ACHN (cell line): ENCODE data around the gene MRPS6.

Experiments used
- DNase-seq: peaks from one replicate; pipeline ENCODE4 v3.0.0-alpha.2; 2015
- in situ Hi-C: cut with HindIII; loops from 2 replicates; pipeline ENCODE4 v1.10.0; 2017; ENCODE audit warnings: low sequenced_read_pairs, low pct_ligation_motif_present, low pct_unique_long_range_greater_than_20kb

The MRPS6 gene

GRCh38 chr21:34055615-34056014 lies 17.8 kb upstream of the MRPS6 start:
- DNase-seq: no peak
- in situ Hi-C loops: no loop called here

DNA sequence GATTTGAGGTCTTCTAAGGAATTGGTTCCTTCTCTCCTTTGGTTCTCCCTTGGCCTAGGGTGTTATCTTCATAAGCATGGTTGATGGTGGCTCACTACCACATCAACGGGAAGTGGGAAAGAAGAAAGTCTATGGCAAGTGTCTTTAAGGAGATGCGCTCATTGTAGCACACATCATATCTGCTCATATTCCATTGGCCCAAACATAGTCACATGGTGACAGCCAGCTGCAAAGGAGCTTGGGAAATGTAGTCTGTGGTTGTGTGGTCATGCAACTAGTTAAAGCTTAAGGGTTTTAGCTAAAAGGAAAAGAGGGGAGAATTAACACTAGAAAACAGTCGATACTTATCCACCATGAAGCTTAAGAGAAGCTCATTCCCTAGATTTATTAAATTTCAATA lies 11.4 kb upstream of the MRPS6 start:
- peak; percentile 4 for DNase-seq
- in situ Hi-C loops: no loop called here

DNA sequence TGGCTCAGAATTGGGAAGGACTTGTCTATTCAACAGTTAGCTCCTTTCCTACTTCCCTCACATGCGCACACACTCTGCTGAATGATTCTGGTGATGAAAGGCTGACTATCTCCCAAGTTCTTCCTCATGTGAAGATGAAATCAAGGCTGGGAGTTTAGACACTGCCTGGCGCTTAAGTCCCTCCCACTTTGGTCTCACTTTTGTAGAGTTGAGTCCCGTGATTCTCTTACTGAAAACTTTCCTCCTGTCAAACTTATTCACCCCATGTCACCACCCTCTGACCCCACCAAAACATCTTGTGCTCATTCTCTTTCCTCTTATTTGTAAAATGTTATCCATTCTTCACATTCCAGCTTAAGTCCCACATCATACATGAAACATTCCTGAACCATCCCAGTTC lies 8.4 kb upstream of the MRPS6 start:
- in situ Hi-C loops: no loop called here
- DNase-seq: no peak

- no peak for DNase-seq
- in situ Hi-C loops: no loop called here
Observed at GRCh38 chr21:34071683-34072082, 1.7 kb upstream of the MRPS6 start.

DNA sequence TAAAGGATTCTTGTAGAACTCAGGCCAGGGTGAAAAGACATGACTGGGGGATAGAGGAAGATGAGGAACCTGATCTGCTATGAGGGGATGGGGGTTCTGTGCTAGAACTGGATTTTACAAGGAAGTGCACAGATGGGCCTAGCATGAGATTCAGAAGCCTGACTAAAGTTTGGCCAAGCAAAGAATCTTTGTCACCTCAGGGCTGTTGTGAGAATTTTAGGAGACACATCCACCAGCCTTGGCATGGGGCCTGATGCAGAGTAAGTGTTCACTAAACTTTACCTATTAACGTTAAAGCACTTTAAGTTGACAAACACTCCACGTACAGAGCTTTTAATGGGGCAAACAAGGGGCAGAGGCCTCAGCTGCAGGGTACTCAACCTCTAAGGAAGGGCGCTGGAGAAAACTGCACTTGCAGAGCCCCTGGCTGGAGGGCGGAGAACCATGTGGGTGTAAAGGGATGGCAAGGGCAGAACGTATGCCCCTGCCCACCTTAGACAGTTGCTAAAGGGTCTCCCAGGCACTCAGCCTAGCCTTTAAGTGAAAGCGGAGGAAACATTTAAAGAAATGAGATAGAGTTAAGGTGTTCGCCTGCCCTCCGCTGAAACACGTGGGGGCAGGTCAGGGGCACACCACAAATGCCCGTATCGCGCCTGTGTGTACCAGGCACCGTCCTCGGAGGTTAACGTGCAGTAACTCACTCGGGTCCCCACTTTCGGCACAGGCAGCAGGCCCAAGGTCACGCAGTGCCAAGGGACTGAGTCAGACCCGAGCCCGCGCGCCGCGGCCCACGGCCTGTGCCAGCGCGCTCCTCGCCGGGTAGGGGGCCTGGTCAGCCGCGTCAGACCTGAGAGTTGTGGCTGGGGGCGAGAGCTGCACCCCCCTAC lies 990 bp upstream of the MRPS6 start:
- in situ Hi-C loops: no loop called here

GRCh38 chr21:34073749-34074282 lies 438 bp downstream of the MRPS6 start:
- peak; percentile 26 for DNase-seq
- in situ Hi-C loops: no loop called here

More for the DNA sequence above, 990 bp upstream of the MRPS6 start:
- DNase-seq: no peak

- DNase-seq: peak; percentile 5
- in situ Hi-C loops: no loop called here
Observed at GRCh38 chr21:34074283-34075090, 1.1 kb downstream of the MRPS6 start.

- in situ Hi-C loops: no loop called here
- DNase-seq: no peak
Observed at GRCh38 chr21:34075091-34075425, 1.7 kb downstream of the MRPS6 start.

GRCh38 chr21:34075760-34076660 lies 2.6 kb downstream of the MRPS6 start:
- no peak for DNase-seq
- in situ Hi-C loops: no loop called here

GRCh38 chr21:34076835-34077234 lies 3.5 kb downstream of the MRPS6 start:
- DNase-seq: no peak
- in situ Hi-C loops: no loop called here

- in situ Hi-C loops: no loop called here
- DNase-seq: no peak
Observed at GRCh38 chr21:34077888-34078287, 4.5 kb downstream of the MRPS6 start.

- in situ Hi-C loops: no loop called here
- no peak for DNase-seq
Observed at GRCh38 chr21:34078915-34079314, 5.5 kb downstream of the MRPS6 start.

DNA sequence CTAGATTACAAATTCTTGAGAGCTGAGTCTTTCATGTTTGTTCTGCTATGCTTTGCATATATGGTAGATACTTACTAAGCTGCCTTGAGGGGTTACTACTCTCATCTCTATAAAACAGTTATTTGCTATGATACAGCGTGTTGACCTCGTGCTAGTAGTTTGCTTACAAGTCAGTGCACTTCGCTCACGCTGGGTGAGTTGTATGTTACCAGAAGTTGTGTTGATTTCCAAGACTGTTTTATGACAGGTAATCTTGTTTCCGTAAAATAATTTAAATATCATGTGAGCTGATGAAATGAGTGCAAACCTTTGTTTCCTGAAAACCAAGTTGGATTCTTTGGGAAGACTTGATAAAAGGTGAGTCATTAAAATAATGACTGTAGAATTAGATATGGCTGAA lies 7.3 kb downstream of the MRPS6 start:
- in situ Hi-C loops: no loop called here
- no peak for DNase-seq

- in situ Hi-C loops: no loop called here
- DNase-seq: no peak
Observed at GRCh38 chr21:34082769-34083168, 9.4 kb downstream of the MRPS6 start.

DNA sequence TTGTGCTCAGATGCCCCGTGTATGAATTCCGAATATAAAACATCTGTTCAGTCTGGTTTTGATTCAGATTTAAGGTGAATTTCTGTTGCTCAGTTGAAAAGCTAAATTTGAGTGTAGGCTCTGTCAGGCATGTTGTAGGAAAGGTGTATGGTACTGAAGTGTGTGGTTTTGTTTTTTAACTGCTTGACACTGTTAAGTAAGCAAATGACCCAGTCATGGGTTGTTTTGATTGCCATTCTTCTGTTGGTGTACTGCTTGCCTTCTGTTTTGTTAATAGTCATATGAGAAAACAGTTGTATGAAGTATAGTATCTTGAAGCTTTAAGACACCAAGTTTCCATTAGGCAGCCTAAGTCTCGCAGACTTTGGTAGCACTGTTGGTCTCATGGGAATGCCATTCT lies 10.0 kb downstream of the MRPS6 start:
- no peak for DNase-seq
- in situ Hi-C loops: no loop called here

DNA sequence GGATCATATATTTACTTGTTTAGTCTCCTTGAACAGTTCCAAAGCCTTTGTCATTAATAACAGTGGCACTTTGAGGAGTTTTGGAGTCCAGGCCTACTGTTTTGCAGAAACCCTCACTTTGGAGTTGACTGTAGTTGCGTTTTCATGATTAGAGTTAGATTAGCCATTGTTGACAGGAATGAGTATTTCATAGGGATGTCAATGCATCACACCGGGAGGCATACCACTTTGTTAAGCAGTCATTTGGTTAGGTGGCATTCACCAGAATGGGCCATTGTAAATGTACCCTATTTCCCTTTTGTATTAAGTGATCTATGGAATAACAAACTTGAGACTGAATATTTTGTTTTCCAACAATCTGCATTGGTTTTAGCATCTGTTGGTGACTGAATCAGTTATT lies 11.8 kb downstream of the MRPS6 start:
- in situ Hi-C loops: no loop called here
- DNase-seq: no peak

DNA sequence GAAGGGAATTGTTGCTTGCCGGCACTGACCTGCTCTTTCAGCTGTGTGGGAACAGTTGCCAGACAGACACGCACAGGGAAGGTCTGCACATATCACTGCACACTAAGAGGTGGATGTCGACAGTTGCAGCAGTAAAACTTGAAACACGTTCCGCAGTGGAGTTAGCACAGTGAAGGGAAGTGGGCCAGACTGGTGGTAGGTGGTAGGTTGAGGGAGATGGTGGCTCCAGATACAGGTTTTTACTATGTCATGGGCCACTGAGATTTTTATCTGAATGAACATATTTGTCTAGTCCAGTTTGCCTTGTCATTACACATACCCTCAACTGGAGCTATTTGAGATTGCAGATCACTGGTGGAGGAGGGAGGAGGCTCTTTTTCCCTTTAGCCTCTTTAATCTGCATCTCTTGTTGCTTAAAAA lies 13.5 kb downstream of the MRPS6 start:
- in situ Hi-C loops: no loop called here
- DNase-seq: no peak

- in situ Hi-C loops: no loop called here
- no peak for DNase-seq
Observed at GRCh38 chr21:34088752-34089151, 15.4 kb downstream of the MRPS6 start.

DNA sequence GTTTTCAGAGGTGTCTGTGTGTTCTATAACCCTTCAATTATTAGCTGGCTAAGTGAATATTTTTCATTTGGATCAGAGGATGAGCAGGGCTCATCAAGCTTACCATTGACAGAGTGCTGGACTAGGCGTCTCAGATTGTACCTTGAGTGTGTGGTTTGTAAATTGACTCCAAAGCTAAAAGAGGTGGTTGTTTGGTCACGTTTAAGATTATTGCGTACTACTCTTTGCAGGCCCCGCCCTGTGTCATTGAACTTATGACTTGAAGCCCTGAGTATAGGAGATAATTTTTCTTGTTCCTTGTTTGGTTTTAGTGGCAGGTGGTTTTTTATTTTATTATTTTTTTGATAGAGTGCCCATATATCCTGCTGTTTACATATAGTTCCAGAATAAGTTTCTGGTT lies 17.7 kb downstream of the MRPS6 start:
- in situ Hi-C loops: no loop called here
- DNase-seq: no peak
